HG02642 (cell line): ENCODE data around the gene TTC22.

Experiments
- ATAC-seq: cut with Tn5 transposase; IDR thresholded peaks from one replicate; pipeline ENCODE4 v1.9.1; 2021; ENCODE audit warnings: mild to moderate bottlenecking; ENCODE audit not compliant: unreplicated experiment, poor library complexity

TTC22 gene

GRCh38 chr1:54835131-54835898 is 34.2 kb upstream of the TTC22 start:
- ATAC-seq, result no peak

GRCh38 chr1:54834007-54834541 is 33.0 kb upstream of the TTC22 start:
- no peak for ATAC-seq

- no peak for ATAC-seq
Observed at GRCh38 chr1:54833121-54833520, 32.0 kb upstream of the TTC22 start.

GRCh38 chr1:54826226-54826816 is 25.2 kb upstream of the TTC22 start:
- no peak for ATAC-seq

- ATAC-seq, result no peak
Observed at GRCh38 chr1:54825696-54826095, 24.6 kb upstream of the TTC22 start.

- ATAC-seq, result no peak
Observed at GRCh38 chr1:54823670-54824069, 22.5 kb upstream of the TTC22 start.

- no peak for ATAC-seq
Observed at GRCh38 chr1:54819733-54820132, 18.6 kb upstream of the TTC22 start.

GRCh38 chr1:54819195-54819536 is 18.0 kb upstream of the TTC22 start:
- ATAC-seq, result no peak

GRCh38 chr1:54818461-54819194 is 17.5 kb upstream of the TTC22 start:
- ATAC-seq, result no peak

GRCh38 chr1:54816951-54817350 is 15.8 kb upstream of the TTC22 start:
- no peak for ATAC-seq

GRCh38 chr1:54816130-54816529 is 15.0 kb upstream of the TTC22 start:
- no peak for ATAC-seq

GRCh38 chr1:54815086-54815876 is 14.2 kb upstream of the TTC22 start:
- ATAC-seq, result no peak

GRCh38 chr1:54814571-54814970 is 13.4 kb upstream of the TTC22 start:
- no peak for ATAC-seq

GRCh38 chr1:54814126-54814498 is 13.0 kb upstream of the TTC22 start:
- ATAC-seq, result no peak

GRCh38 chr1:54813485-54814125 is 12.5 kb upstream of the TTC22 start:
- ATAC-seq, result no peak

- ATAC-seq, result no peak
Observed at GRCh38 chr1:54812801-54813484, 11.8 kb upstream of the TTC22 start.

- ATAC-seq, result no peak
Observed at GRCh38 chr1:54811739-54812655, 10.9 kb upstream of the TTC22 start.

GRCh38 chr1:54811066-54811465 is 9.9 kb upstream of the TTC22 start:
- no peak for ATAC-seq
